Frontal cortex (tissue), 4 donors: ENCODE results near the gene TMPRSS11B. TPM values are rescaled to one million over a fixed set of nuclear protein-coding genes. Genes with fewer than 3 reads are reported as not detected.
"Not testable (repeated sequence)": the region's sequence is repeated elsewhere in the genome, so short reads cannot be mapped to it uniquely, and the experiment has no call there.

Experiments used
- DNase-seq, 2 donors: peaks; one replicate each; pipeline ENCODE4 v3.0.0; 2012; ENCODE audit warnings: low spot score in 2 of 2
- FAIRE-seq: peaks from 2 replicates; lab custom pipeline; 2012; peaks lifted over from hg19 to GRCh38; lab: Jason Lieb, UNC
- total RNA-seq: library from RNA; depleted of rRNA; stranded (reverse); fragments of >200 nt; gene quantifications from one replicate; pipeline ENCODE4 v1.2.3, GENCODE V29; 2014
- donor health status: control.
- donor health status: control.
- donor health status: control.

TMPRSS11B gene
- total RNA-seq, 1 donor from 2014 or later: not detected

DNA sequence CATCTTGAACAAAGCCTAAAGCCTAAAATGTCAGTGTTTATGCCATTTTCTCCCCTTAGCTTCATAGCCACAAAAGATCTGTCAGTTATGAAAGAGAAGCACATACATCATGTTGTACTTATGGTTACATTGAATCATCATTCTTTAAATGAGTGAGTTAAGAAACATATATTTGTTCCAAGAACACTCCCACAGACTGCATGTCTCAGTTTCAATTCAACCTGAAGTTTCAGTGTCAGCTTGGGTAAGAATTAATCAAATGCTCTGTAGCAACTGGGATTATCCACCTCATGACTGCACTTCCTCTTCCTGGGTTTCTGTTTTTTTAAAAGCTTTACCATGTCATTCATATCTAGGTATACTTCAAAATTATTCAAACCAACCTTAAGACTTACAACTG, 3.9 kb upstream of the TMPRSS11B start:
- FAIRE-seq: no peak
- DNase-seq: no peak

DNA sequence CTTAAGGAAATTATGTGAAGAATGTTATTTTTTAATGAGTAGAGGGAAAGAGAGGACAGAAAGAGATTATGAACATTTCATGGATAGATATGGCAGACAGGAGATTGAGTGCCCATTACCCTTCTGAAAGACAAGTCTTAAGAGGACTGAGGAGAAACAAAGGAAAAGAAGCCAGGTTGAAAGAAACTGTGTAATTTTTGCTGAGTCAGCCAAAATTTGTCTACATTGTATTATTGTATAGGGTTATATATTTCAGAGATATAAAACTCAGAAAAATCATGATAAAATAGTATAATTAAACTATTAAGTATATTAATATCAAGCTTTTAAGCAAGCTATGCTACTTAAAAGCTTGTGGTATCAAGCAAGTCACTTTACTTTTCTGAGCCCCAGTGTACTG, 4.9 kb downstream of the TMPRSS11B start:
- FAIRE-seq: no peak
- DNase-seq: no peak

DNA sequence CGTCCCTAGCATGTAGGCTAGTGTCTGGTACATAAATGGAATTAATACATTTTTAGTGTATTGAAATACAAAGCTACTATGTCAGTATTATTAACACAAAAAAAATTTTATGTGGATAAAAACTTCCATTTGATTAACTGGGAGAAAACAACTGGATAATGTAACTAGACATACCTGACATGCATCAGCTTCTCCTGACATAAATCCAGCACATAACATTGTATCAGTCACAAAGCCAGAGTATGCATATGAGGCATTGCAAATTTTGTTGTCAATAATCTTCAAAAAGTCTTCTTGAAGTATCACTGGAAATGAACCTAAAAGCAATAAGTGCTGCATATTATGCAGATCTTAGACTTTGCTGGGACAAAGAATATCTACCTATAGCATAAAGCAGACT, 16.9 kb downstream of the TMPRSS11B start:
- FAIRE-seq (no peak), DNase-seq (no peak)

DNA sequence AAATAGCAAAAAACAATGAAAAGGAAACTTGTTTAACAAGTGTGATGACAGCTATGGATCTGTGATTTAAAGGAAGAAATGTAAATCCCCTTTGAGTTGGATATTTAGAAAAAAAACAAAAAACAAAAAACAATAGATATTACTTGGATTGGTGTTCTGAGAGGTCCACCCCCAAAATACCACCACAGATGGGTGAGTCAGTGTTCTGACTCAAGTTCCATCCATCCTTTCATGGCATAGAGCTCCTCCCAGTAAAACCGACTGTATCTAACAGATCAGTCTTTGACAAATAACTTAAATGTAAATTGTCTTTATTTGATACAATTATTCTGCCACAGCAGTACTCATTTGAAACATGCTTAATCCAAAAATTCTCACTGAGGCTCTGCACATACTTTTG, 27.4 kb downstream of the TMPRSS11B start:
- FAIRE-seq (no peak), DNase-seq (no peak)

DNA sequence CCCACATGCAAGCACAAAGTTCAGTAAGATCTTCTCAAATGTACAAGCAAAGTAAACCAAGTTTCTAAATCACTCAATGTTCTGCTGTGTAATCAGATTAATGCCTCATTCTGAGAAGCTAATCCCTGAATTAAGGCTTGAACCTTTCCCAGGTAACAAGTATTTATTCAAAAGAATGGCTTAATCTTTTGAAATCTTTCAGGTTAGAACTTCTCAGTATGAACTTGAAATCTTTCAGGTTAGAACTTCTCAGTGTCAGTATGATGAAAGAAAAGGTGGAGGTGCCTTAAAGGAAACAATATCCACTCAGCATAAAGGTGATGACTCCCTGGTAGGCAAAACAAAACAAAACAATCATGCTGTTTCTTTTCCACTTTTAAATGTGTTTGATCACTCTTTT, 29.0 kb downstream of the TMPRSS11B start:
- no peak for FAIRE-seq
- DNase-seq: no peak

DNA sequence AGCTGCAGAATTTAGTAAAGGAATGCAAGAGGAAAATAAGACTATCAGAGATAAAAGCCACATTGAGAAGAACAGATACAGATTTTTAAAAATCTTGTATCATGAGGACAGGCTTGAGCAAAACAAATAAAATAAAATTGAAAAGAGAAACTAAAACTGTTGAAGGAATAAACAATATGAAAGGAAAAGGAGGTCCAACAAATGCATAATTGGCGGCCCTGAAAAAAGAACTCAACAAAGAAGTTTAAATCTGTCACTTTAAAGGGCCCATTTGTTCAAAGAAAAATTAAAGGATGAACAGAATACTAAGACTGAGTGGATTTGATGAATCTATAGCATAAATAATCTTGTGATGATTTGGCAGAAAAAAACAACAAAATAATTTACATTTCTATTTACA, 36.5 kb downstream of the TMPRSS11B start:
- DNase-seq: no peak

DNA sequence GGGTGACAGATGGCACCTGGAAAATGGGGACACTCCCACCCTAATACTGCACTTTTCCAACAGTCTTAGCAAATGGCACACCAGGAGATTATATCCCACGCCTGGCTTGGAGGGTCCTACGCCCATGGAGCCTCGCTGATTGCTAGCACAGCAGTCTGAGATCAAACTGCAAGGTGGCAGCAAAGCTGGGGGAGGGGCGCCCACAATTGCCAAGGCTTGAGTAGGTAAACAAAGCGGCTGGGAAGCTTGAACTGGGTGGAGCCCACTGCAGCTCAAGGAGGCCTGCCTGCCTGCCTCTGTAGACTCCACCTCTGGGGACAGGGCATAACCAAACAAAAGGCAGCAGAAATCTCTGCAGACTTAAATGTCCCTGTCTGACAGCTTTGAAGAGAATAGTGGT, 51.2 kb downstream of the TMPRSS11B start:
- DNase-seq, FAIRE-seq: not testable (repeated sequence)

More for the DNA sequence above, 36.5 kb downstream of the TMPRSS11B start:
- FAIRE-seq: no peak

DNA sequence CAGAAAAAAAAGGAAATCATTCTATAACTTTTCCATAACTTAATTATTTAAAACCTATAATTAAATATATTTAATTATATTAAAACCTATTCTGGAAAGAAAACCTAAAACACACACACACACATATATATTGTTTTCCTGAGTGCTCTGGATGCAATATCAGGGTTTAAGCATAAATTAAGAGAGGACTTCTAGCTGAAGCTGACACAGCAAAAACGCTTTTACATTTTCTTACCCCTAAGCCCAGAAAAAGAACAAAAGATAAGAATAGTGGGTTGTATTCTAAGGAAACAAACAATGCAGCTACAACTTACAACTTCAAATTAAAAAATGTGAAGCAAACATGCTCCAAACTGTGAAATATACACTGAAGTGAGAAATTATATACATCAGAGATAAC, 52.3 kb downstream of the TMPRSS11B start:
- no peak for DNase-seq
- no peak for FAIRE-seq

DNA sequence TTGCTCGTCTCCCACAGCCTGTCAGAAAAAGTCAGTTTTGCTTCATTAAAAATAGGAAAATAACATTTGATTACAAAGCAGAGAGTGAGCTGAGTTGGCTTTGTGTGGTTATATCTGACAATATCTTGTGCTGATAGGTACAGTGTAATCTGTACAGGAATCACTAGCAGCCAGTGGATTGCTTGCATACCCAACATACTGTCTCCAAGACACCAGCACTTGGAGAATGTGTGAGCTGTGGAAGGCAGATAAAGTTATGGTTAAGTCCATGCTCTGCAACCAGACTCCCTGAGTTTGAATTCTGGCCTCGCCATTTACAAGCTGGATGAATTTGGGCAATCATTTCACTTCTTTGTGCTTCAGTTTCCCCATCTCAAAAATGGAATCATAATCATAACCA, 58.3 kb downstream of the TMPRSS11B start:
- FAIRE-seq: no peak

DNA sequence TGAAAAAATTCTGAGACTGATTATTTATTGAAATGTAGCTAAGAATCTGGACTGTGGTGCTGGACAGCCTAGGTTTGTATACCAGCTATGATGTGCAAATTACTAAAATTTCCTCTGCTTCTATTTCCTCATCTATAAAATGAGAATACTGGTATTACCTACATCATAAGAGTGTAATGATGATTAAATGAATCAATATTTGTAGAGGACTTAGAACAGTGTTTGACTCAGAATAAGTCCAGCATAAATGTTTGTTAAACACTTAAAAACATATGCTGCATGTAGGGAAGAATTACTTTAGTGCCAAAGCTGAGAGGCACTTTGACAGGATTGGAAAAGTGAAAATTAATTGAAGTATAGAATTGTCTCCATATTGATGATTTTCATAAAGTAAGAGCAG, 60.6 kb downstream of the TMPRSS11B start:
- FAIRE-seq: no peak
- no peak for DNase-seq

More for the DNA sequence above, 58.3 kb downstream of the TMPRSS11B start:
- no peak for DNase-seq

DNA sequence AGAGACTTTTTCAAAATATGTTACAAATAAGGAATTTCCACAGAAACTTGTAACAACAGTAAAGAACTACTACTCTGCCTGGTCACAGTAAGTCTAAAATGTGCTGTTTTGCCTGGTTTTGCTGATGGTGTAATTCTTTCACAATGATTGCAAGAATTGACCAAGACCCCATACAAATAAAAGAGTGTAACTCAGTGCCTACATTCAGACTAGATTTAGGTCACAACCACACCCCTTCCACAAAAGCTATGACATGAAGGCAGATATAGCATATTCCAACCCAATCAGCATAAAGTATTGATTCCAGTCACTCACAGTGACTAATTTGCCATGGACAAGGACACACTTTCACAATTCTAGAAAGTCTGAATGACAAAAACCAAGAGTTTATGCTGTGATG, 62.1 kb downstream of the TMPRSS11B start:
- DNase-seq (no peak), FAIRE-seq (no peak)

DNA sequence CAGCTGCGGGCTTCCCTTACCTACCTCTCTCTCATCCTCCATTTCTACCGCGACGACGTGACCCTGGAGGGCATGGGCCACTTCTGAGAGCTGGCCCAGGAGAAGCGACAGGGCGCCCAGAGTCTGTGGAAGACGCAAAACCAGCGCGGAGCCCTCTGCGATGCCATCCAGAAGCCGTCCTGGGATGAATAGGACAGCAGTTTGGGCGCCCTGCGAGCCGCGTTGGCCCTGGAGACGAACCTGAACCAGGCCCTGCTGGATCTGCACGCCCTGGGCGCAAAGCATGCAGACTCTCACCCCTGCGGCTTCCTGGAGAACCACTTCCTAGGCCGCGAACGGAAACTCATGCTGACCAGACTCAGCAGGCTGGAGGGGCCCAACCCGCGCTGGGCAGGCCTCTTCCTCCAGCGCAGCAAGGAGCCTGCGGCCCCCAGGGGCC, 63.1 kb downstream of the TMPRSS11B start:
- DNase-seq (no peak), FAIRE-seq (no peak)

DNA sequence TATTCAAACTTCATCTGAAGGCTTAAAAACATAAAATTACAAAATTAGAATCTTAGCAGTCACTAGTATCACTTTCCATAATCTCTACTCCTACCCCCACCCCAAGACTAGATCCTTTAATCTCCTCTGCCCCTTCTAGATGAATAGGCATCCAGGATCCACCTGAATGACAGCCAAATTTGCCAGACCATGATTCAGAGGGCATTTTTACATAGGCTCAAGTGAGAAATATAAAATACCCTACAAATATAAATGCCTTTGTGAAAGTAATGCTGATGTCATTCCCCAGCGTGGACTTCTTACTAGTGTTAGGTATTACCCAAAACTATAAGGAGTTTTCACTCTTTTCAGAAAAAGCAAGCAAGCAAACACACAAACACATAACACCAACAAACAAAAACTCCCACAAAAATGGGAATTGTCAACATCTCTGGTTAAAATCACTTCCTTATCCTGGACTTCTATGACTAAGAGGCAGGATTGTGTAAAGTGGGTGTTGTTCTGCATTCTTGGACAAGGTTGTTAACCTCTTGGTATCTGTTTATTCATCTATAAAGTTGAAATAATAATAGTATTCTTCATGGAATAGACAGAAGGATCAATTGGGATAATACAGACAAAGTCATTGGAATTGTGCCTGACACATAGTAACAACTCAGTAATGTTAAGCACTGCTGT, 64.5 kb downstream of the TMPRSS11B start:
- no peak for DNase-seq
- FAIRE-seq: no peak

DNA sequence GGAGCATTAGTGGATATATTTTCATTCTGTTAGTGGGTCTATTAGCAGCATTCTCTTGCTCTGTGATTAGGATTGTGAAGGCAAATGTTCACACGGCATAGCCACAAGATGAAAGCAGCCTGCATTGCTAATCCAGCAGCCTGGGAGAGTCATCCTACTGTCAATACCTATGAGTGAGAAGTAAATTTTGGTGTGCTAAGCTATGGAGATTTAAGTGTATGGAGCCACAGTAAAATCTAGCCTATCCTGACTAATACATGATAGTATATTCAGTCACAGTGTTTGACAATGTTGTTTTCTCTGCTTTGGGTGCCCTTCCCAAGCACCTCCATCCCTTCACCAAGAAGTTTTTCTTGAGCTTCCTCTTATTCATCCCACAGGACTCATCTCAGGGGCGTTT, 68.6 kb downstream of the TMPRSS11B start:
- no peak for DNase-seq
- FAIRE-seq: no peak

Other genes starting within 250 kb of the TMPRSS11B start
- not detected for gene TMPRSS11F, start 115.8 kb downstream of the TMPRSS11B start, total RNA-seq
- gene YTHDC1, start 104.4 kb upstream of the TMPRSS11B start, total RNA-seq: 95.0 TPM
- not detected for gene TMPRSS11E, start 201.8 kb upstream of the TMPRSS11B start, total RNA-seq